ENCODE results near the gene ARHGEF16.

- no peak for TF ChIP-seq POLR2A (IDR thresholded peaks at IDR 0.05)
- TF ChIP-seq CTCF (IDR thresholded peaks at IDR 0.05) = no peak
Observed at GRCh38 chr1:3407021-3407420, 47.4 kb upstream of the ARHGEF16 start.

All from body of pancreas (tissue), 4 donors.